Fibroblast of pulmonary artery (primary cell): ENCODE data around the gene ACSM5.

Experiments used
- DNase-seq: peaks from one replicate; pipeline ENCODE4 v3.0.0-alpha.2; 2010; ENCODE audit warnings: low read depth
- H3K4me3 ChIP-seq: replicated peaks from 2 replicates; pipeline ENCODE4 v1.5.1; 2011; ENCODE audit warnings: low read depth, mild to moderate bottlenecking, control low read depth, low read length, moderate library complexity
- TF ChIP-seq, protein P1 (sequence below): IDR thresholded peaks from 2 replicates; pipeline ENCODE4 v1.5.1; 2011; ENCODE audit warnings: mild to moderate bottlenecking, control low read depth, low read length, inconsistent platforms; ENCODE audit errors: missing control alignments

The ACSM5 gene

DNA sequence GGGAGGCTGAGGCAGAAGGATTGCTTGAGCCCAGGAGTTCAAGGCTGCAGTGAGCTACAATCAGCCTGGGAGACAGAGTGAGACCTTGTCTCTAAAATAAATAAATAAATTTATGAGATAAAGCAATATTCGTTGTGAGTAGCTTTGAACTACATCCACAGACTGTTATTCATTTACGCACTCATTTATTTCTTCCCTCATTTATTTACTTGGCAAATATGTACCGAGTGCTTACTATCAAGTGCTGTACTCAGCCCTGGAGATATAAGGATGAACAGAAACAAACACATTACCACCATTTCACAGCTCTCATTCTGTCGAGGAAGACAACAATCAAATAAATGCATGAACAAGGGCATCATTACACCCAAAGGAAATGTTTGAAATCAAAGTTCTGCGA lies 32.2 kb upstream of the ACSM5 start:
- DNase-seq, result no peak
- no peak overlapping the region for H3K4me3 ChIP-seq
- TF ChIP-seq, protein P1, sequence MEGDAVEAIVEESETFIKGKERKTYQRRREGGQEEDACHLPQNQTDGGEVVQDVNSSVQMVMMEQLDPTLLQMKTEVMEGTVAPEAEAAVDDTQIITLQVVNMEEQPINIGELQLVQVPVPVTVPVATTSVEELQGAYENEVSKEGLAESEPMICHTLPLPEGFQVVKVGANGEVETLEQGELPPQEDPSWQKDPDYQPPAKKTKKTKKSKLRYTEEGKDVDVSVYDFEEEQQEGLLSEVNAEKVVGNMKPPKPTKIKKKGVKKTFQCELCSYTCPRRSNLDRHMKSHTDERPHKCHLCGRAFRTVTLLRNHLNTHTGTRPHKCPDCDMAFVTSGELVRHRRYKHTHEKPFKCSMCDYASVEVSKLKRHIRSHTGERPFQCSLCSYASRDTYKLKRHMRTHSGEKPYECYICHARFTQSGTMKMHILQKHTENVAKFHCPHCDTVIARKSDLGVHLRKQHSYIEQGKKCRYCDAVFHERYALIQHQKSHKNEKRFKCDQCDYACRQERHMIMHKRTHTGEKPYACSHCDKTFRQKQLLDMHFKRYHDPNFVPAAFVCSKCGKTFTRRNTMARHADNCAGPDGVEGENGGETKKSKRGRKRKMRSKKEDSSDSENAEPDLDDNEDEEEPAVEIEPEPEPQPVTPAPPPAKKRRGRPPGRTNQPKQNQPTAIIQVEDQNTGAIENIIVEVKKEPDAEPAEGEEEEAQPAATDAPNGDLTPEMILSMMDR, result no peak

- TF ChIP-seq, protein P1, result no peak
- DNase-seq, result no peak
- H3K4me3 ChIP-seq, result no peak overlapping the region
Observed at GRCh38 chr16:20380782-20381181, 28.6 kb upstream of the ACSM5 start.

GRCh38 chr16:20382202-20382948 lies 27.0 kb upstream of the ACSM5 start:
- TF ChIP-seq, protein P1, result no peak
- peak; percentile 1 for DNase-seq
- no peak overlapping the region for H3K4me3 ChIP-seq

- DNase-seq, result peak; percentile 69
- TF ChIP-seq, protein P1, result peak; percentile 85
- no peak overlapping the region for H3K4me3 ChIP-seq
Observed at GRCh38 chr16:20383106-20384029, 26.0 kb upstream of the ACSM5 start.

- peak; percentile 62 for DNase-seq
- no peak overlapping the region for H3K4me3 ChIP-seq
- TF ChIP-seq, protein P1, result peak; percentile 81
Observed at GRCh38 chr16:20385844-20386832, 23.2 kb upstream of the ACSM5 start.

DNA sequence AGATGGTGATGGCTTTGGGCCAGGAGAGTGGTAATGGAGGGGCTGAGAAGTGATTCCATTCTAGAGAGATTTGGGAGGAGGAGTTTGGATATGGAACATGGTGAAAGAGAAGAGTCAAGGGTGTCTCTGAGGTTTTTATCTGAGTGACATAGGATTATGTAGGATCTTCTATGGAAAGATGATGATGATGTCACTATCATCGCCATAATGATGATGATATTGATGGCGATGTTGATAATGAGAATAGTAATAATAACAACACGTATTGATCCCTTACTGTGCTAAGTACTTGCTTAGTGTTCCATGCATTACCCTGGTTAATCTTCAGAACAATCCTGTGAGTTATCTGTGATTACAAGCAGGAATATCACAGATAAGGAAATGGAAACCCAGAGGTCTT lies 21.4 kb upstream of the ACSM5 start:
- H3K4me3 ChIP-seq, result no peak overlapping the region
- TF ChIP-seq, protein P1, result no peak
- no peak for DNase-seq
